Measurements from ENCODE around the gene AMER2. TPM values are rescaled to one million over a fixed set of nuclear protein-coding genes. Genes with fewer than 3 reads are reported as not detected.

AMER2 gene
- total and polyA plus RNA-seq, 3 donors from 2014 or later = 1.5 to 2.9 (median 2.3) TPM

DNA sequence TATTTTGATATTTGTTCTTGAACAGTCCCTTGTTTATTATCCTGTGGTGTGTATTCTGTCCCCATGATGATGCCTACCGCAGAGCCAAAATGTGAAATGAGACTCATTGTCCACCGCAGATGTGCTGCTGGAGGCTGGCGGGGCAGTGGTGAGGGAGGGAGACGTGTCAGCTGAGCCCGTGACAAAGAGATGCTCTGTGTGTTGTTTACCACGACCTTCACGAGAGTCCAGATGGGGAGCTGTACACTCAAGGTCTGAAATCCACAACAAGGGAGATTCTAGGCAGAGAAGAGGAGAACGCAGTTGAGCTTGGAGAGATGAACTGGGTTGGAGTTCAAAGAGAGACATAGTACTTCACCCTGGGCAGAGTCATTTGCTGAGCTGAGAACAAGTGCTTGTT lies 20.8 kb upstream of the AMER2 start:
- intact Hi-C loops (cut with DNase I; ENCODE audit: low total_unique reads) = no loop called here
- no peak for DNase-seq
- Histone ChIP-seq H3K9me3 (no peaks in the 10 kb centered on the region), H3K4me1 (no peaks in the 10 kb centered on the region), H3K27me3 (no peaks in the 10 kb centered on the region), H3K36me3 (ENCODE audit: low read depth, missing control alignments) (no peaks in the 10 kb centered on the region), H3K4me3 (no peak overlapping the region), H3K27ac (no peak overlapping the region)
- no peak for TF ChIP-seq CTCF (IDR thresholded peaks at IDR 0.05)
- no peak for TF ChIP-seq POLR2A (IDR thresholded peaks at IDR 0.05)
- 53 to 57% methylated on average over 8 of the region's 8 CpGs for WGBS, 2 donors

- H3K4me1 ChIP-seq = no peaks in the 10 kb centered on the region
- no peak overlapping the region for H3K4me3 ChIP-seq
- intact Hi-C loops (cut with DNase I; ENCODE audit: low total_unique reads) = no loop called here
- TF ChIP-seq CTCF (IDR thresholded peaks at IDR 0.05) (no peak), POLR2A (IDR thresholded peaks at IDR 0.05) (no peak)
- 88 to 95% methylated on average over 8 of the region's 8 CpGs for WGBS, 2 donors
- H3K27me3 ChIP-seq = no peaks in the 10 kb centered on the region
- no peaks in the 10 kb centered on the region for H3K36me3 ChIP-seq (ENCODE audit: low read depth, missing control alignments)
- DNase-seq = no peak
- H3K27ac ChIP-seq = no peak overlapping the region
- no peaks in the 10 kb centered on the region for H3K9me3 ChIP-seq
These were observed 20.4 kb upstream of the AMER2 start for GRCh38 chr13:25192489-25192888.

DNA sequence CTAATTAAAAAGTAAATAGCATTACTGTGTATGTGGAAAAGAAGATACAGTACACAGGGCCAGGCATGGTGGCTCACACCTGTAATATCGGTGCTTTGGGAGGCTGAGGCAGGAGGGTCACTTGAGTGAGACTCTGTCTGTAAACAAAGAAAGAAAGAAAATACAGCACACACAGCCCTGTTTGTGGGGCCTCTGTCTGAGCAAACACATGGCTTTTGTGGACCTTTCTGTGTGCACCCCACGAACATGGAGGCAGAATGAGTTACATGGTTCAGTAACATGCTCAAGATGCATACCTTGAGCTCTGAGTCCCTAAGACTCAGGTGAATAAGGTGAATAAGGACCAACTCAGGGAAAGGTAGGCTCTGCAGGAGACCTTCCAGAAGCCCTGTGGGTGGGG lies 20.0 kb upstream of the AMER2 start:
- no peak overlapping the region for H3K27ac ChIP-seq

GRCh38 chr13:25190771-25191170 lies 18.7 kb upstream of the AMER2 start:
- Histone ChIP-seq H3K27ac (no peak overlapping the region), H3K9me3 (no peaks in the 10 kb centered on the region), H3K36me3 (ENCODE audit: low read depth, missing control alignments) (no peaks in the 10 kb centered on the region), H3K4me3 (no peak overlapping the region), H3K27me3 (no peaks in the 10 kb centered on the region), H3K4me1 (no peaks in the 10 kb centered on the region)
- no peak for DNase-seq
- no peak for TF ChIP-seq CTCF (IDR thresholded peaks at IDR 0.05)
- TF ChIP-seq POLR2A (IDR thresholded peaks at IDR 0.05) = no peak
- 74 to 79% methylated on average over 4 of the region's 4 CpGs for WGBS, 2 donors
- intact Hi-C loops (cut with DNase I; ENCODE audit: low total_unique reads) = no loop called here

More for the DNA sequence above, 20.0 kb upstream of the AMER2 start:
- TF ChIP-seq CTCF (IDR thresholded peaks at IDR 0.05) (no peak), POLR2A (IDR thresholded peaks at IDR 0.05) (no peak)
- Histone ChIP-seq H3K4me3 (no peak overlapping the region), H3K4me1 (no peaks in the 10 kb centered on the region), H3K36me3 (ENCODE audit: low read depth, missing control alignments) (no peaks in the 10 kb centered on the region), H3K27me3 (no peaks in the 10 kb centered on the region), H3K9me3 (no peaks in the 10 kb centered on the region)
- WGBS, 2 donors = 86 to 94% methylated on average over 2 of the region's 2 CpGs
- DNase-seq = no peak
- intact Hi-C loops (cut with DNase I; ENCODE audit: low total_unique reads) = no loop called here

DNA sequence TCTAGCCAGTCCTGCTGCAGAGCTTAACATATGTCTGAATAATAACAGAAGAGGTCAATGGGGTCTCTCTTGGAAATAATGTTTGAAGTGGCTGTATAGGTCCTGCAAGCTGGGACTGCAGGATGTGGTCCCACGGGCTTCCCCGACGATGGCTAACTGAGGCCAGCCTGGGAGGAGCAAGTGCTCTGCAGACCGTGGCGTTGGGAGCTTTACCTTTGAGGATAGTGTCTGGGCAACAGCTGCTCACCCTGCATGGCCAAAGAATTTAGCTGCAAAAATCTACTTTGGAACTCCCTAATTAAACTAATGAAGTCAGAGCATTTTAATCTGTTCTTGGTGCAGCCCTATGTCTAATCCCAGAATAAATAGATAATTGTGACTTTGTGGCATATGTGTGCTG lies 18.2 kb upstream of the AMER2 start:
- WGBS, 2 donors = 46 to 71% methylated on average over 5 of the region's 5 CpGs
- no peak for DNase-seq
- intact Hi-C loops (cut with DNase I; ENCODE audit: low total_unique reads) = no loop called here
- Histone ChIP-seq H3K9me3 (no peaks in the 10 kb centered on the region), H3K4me3 (no peak overlapping the region), H3K27me3 (no peaks in the 10 kb centered on the region), H3K4me1 (no peaks in the 10 kb centered on the region), H3K36me3 (ENCODE audit: low read depth, missing control alignments) (no peaks in the 10 kb centered on the region), H3K27ac (no peak overlapping the region)
- TF ChIP-seq CTCF (IDR thresholded peaks at IDR 0.05) (no peak), POLR2A (IDR thresholded peaks at IDR 0.05) (no peak)

All from testis (tissue), 3 donors.